ENCODE results near the gene GMEB2.
A peak's percentile ranks its signal among the peaks of the same experiment; 100 is the strongest.
"Not testable (repeated sequence)": the region's sequence is repeated elsewhere in the genome, so short reads cannot be mapped to it uniquely, and the experiment has no call there.

The GMEB2 gene

DNA sequence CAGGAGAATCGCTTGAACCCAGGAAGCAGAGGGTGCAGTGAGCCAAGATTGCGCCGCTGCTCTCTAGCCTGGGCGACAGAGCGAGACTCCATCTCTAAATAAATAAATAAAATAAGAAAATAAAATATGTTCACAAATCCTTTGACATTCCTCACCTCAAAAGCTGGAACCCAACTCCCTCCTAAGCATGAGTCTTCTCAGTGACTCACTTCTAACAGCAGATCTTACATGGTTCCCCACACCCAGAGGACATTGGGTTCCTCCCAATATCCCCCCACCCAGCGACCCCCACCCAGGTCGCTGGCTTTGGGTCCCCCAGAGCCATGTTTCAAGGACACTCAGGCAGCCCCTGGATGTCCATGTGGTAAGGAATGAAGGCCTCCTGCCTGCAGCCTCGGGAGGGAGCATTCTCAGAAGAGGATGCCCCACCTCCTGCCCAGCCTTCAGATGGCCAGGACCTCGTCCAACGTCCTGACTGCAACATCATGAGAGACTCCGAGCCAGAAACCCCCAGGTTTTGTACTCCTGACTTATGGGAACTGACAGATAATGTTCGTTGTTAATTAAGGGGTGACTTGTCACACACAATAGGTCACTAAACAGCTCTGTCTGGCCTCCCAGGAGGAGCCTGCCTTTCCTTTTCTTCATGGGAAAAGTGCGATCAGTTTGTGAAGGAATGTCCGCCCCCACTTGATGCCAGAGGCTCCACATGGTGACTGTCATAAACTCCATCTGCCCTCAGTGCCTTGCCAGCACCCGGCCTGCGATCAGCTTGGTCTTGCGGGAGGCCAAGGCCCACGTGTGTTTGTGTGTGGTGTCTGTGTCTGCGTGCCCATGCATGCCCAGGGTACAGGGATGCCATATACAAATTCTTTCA lies 10.1 kb upstream of the GMEB2 start:
- DNase-seq = no peak

DNA sequence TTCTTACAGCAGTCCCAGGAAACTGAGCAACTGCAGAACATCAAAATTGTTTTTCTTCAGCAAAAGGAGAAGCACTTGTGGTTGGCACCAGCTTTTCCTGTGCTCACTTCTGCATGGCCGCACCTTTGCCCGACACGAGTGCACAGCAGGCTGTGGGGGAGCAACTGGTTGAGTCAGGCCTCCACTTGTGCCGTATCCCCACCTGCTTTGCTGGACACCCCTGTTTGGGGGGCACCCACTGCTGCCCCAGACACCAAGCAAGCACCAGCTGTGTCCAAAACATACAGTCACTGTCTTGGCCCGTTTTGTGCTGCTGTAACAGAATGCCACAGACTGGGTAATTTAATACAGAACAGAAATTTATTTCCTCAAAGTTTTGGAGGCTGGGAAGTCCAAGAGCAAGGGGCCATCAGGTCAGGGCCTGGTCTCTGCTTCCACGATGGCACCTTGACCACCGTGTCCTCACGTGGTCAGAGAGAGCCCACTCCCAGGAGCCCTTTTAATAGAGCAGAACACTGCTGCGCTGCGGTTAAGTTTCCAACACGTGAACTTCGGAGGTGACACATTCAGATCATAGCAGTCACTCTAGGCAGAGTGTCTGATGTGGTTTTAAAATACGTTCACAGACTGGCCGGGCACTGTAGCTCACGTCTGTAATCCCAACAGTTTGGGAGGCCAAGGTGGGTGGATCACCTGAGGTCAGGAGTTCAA lies 8.7 kb upstream of the GMEB2 start:
- peak; percentile 59 for DNase-seq

- DNase-seq = no peak
Measured at GRCh38 chr20:63633732-63634131, 6.8 kb upstream of the GMEB2 start.

DNA sequence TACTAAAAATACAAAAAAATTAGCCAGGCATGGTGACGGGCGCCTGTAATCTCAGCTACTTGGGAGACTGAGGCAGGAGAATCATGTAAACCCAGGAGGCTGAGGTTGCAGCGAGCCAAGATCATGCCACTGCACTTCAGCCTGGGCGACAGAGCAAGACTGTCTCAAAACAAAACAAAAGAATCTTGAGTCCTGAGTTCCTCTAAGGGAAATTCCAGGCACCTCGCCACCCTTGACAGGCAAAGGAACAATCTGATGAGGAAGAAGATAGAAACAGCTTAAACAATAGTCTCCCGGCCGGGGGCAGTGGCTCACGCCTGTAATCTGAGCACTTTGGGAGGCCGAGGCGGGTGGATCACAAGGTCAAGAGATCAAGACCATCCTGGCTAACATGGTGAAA lies 4.5 kb upstream of the GMEB2 start:
- DNase-seq = not testable (repeated sequence)

- not testable (repeated sequence) for DNase-seq
Measured at GRCh38 chr20:63630956-63631355, 4.1 kb upstream of the GMEB2 start.

DNA sequence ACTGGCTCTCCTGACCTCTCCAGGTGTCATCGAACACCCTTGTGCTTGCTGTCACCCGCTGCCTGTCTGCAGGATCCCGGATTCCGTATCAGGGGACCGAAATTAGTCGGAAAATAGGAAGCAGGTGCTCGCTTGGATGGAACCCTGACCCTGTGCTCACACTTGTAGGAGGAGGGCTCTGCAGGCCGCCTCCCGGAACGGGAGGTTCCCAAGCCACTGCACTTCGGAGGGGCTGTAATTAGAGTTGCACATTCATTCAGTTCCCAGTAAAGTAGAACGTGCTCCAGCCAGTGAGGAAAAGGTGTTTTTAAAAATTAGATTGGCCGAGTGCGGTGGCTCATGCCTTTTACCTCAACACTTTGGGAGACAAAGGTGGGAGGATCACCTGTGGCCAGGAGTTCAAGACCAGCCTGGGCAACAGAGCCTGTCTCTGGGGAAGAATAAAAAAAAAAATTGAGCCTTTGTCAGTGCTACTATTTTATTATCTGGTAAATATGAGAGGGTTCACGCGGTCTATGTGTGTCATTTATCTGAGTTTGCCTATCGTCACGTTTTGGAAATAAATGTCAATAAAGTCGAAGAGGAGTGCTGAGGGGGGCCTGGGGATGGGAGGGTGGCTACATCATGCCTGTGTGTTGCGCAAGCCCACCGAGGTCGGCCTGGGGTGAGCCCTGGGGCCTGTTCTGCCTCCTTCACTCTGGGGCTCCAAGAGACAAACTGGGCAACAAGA lies 1.5 kb upstream of the GMEB2 start:
- peak; percentile 53 for DNase-seq

- no peak for DNase-seq
Measured at GRCh38 chr20:63627751-63628245, 897 bp upstream of the GMEB2 start.

- peak; percentile 92 for DNase-seq
Measured at GRCh38 chr20:63627129-63627750, 339 bp upstream of the GMEB2 start.

DNA sequence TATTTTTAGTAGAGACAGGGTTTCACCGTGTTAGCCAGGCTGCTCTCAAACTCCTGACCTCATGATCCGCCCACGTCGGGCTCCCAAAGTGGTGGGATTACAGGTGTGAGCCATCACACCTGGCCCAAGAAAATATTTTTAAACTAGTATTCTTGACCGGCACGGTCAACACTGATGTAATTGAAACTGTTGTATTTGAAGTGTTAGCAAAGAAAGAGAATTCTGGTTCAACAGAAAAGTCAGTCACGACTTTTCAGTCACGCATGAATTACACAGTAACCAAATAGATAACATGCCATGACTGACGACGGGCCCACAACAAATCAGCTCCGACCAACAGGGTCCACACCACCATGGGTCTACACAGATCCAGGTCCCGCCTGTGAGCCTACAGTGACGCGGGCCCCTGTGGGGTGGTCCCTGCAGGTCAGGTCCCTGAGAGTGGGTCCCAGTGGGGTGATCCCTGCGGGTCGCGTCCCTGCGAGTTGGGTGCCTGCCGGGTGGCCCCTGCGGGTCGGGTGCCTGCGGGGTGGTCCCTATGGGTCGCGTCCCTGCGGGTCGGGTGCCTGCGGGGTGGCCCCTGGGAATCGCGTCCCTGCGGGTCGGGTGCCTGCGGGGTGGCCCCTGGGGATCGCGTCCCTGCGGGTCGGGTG lies 1.0 kb downstream of the GMEB2 start:
- DNase-seq = no peak

DNA sequence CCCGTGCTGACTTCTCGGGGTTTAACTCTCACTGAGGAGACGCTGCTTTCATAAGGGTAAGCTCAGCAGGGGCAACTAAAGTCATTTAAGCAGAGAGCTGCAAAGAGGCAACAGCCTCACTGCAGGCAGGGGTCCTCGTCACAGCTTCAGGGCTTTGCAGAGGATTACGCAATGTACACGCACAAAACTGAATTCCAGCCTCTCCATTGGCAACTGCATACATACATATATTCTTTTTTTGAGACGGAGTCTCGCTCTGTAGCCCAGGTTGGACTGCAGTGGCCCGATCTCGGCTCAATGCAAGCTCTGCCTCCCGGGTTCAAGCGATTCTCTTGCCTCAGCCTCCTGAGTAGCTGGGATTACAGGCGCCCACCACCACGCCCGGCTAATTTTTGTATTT lies 2.4 kb downstream of the GMEB2 start:
- DNase-seq = no peak

- DNase-seq = no peak
Measured at GRCh38 chr20:63622732-63623131, 4.2 kb downstream of the GMEB2 start.

GRCh38 chr20:63622096-63622495 lies 4.8 kb downstream of the GMEB2 start:
- no peak for DNase-seq

- DNase-seq = no peak
Measured at GRCh38 chr20:63620991-63621390, 5.9 kb downstream of the GMEB2 start.

- DNase-seq = no peak
Measured at GRCh38 chr20:63619505-63619904, 7.4 kb downstream of the GMEB2 start.

GRCh38 chr20:63619086-63619485 lies 7.8 kb downstream of the GMEB2 start:
- DNase-seq = no peak

- DNase-seq = no peak
Measured at GRCh38 chr20:63618291-63618980, 8.5 kb downstream of the GMEB2 start.

GRCh38 chr20:63617876-63618265 lies 9.0 kb downstream of the GMEB2 start:
- no peak for DNase-seq

GRCh38 chr20:63617092-63617875 lies 9.6 kb downstream of the GMEB2 start:
- no peak for DNase-seq

GRCh38 chr20:63613863-63614594 lies 12.9 kb downstream of the GMEB2 start:
- not testable (repeated sequence) for DNase-seq

GRCh38 chr20:63612276-63612931 lies 14.5 kb downstream of the GMEB2 start:
- DNase-seq = no peak

Measured in activated T-cell treated with anti-CD3 and anti-CD28 coated beads for 4 hours (primary cell).